8988T (cell line): Measurements from ENCODE around the gene CLEC7A.

Source experiments
- DNase-seq: peaks from one replicate; pipeline ENCODE4 v3.0.0; 2011

The CLEC7A gene

GRCh38 chr12:10136637-10137205 lies 6.7 kb upstream of the CLEC7A start:
- DNase-seq = no peak

- no peak for DNase-seq
Observed at GRCh38 chr12:10135126-10135525, 5.1 kb upstream of the CLEC7A start.

GRCh38 chr12:10132850-10133370 lies 2.9 kb upstream of the CLEC7A start:
- no peak for DNase-seq

- no peak for DNase-seq
Observed at GRCh38 chr12:10131111-10131690, 1.2 kb upstream of the CLEC7A start.

GRCh38 chr12:10128687-10129086 lies 1.3 kb downstream of the CLEC7A start:
- no peak for DNase-seq

- DNase-seq = no peak
Observed at GRCh38 chr12:10126413-10126812, 3.6 kb downstream of the CLEC7A start.

GRCh38 chr12:10122689-10123088 lies 7.3 kb downstream of the CLEC7A start:
- DNase-seq = no peak

- DNase-seq = no peak
Observed at GRCh38 chr12:10121278-10121677, 8.7 kb downstream of the CLEC7A start.

GRCh38 chr12:10119066-10119465 lies 10.9 kb downstream of the CLEC7A start:
- DNase-seq = no peak

- no peak for DNase-seq
Observed at GRCh38 chr12:10115890-10116289, 14.1 kb downstream of the CLEC7A start.

GRCh38 chr12:10115311-10115710 lies 14.7 kb downstream of the CLEC7A start:
- DNase-seq = no peak

GRCh38 chr12:10113920-10114319 lies 16.1 kb downstream of the CLEC7A start:
- DNase-seq = no peak

- no peak for DNase-seq
Observed at GRCh38 chr12:10113075-10113474, 16.9 kb downstream of the CLEC7A start.

GRCh38 chr12:10111451-10111850 lies 18.5 kb downstream of the CLEC7A start:
- no peak for DNase-seq

GRCh38 chr12:10110256-10110844 lies 19.6 kb downstream of the CLEC7A start:
- DNase-seq = no peak

- no peak for DNase-seq
Observed at GRCh38 chr12:10102322-10102721, 27.7 kb downstream of the CLEC7A start.

- DNase-seq = no peak
Observed at GRCh38 chr12:10101648-10102220, 28.3 kb downstream of the CLEC7A start.

GRCh38 chr12:10101042-10101579 lies 28.9 kb downstream of the CLEC7A start:
- no peak for DNase-seq

- no peak for DNase-seq
Observed at GRCh38 chr12:10098791-10099190, 31.2 kb downstream of the CLEC7A start, which contains the start of gene CLEC1A. CLEC1A (minus strand) TSS chr12:10098985; CDS start chr12:10098922, 63 bp downstream.

- DNase-seq = no peak
Observed at GRCh38 chr12:10097521-10097920, 32.5 kb downstream of the CLEC7A start.

- DNase-seq = no peak
Observed at GRCh38 chr12:10095971-10096370, 34.0 kb downstream of the CLEC7A start.

- DNase-seq = no peak
Observed at GRCh38 chr12:10094646-10095395, 35.2 kb downstream of the CLEC7A start.
